Ovary (tissue), 3 donors: ENCODE measurements around the gene FAM177A1.

Experiments used
- CTCF ChIP-seq, 3 donors: fragments of 450-650 bp in 2 of 3; fragments of 200-600 bp in 1 of 3; IDR thresholded peaks; one replicate each; pipeline versions ENCODE4 v1.5.1 to v1.8.0; 2016 to 2022; ENCODE audit warnings: antibody characterized with exemption in 3 of 3, mild to moderate bottlenecking in 1 of 3
- EP300 ChIP-seq: sonication (generic); formaldehyde crosslinking; IDR thresholded peaks from one replicate; pipeline ENCODE4 v1.6.1; 2017; ENCODE audit warnings: antibody characterized with exemption
- POLR2A ChIP-seq: fragments of 450-650 bp; IDR thresholded peaks from one replicate; pipeline ENCODE4 v1.6.1; 2017; ENCODE audit warnings: antibody characterized with exemption, mild to moderate bottlenecking, moderate library complexity
- donor health status: DM: no; HTN: no; CAD: no.

- TF ChIP-seq POLR2A (no peak), CTCF (IDR thresholded peaks at IDR 0.05) (no peak), EP300 (no peak)
These were observed 13.5 kb upstream of the FAM177A1 start for GRCh38 chr14:35032562-35032961.
